BLaER1 treated with 17β-estradiol and CSF1 and Interleukin-3, amounts not matched to agents 10 nM and 100 nM (cell line): ENCODE results near the gene KANK2.

Experiments used
- H3K27ac ChIP-seq, 11 experiments: shearing (Covaris generic); formaldehyde crosslinking; 2 replicates each; pipeline ENCODE4 v1.8.1; 2022
- H3K27me3 ChIP-seq, 11 experiments: shearing (Covaris generic); formaldehyde crosslinking; 2 replicates each; pipeline ENCODE4 v1.8.1; 2022
- H3K36me3 ChIP-seq, 11 experiments: shearing (Covaris generic); formaldehyde crosslinking; 2 replicates each; pipeline ENCODE4 v1.8.1; 2022
- H3K4me1 ChIP-seq, 10 experiments: shearing (Covaris generic); formaldehyde crosslinking; 2 replicates each; pipeline ENCODE4 v1.8.1; 2022
- H3K4me2 ChIP-seq, 11 experiments: shearing (Covaris generic); formaldehyde crosslinking; 2 replicates each; pipeline ENCODE4 v1.8.1; 2022
- H3K4me3 ChIP-seq, 10 experiments: shearing (Covaris generic); formaldehyde crosslinking; 2 replicates each; pipeline ENCODE4 v1.8.1; 2022
- H3K9ac ChIP-seq, 11 experiments: shearing (Covaris generic); formaldehyde crosslinking; 2 replicates each; pipeline ENCODE4 v1.8.1; 2022
- H3K9me3 ChIP-seq, 11 experiments: shearing (Covaris generic); formaldehyde crosslinking; replicated peaks in 1 of 11; 2 replicates each; pipeline ENCODE4 v1.8.1; 2022
- H4K20me1 ChIP-seq, 11 experiments: shearing (Covaris generic); formaldehyde crosslinking; 2 replicates each; pipeline ENCODE4 v1.8.1; 2022
- Cebpa-rat ChIP-seq, 11 experiments: shearing (Covaris generic); IDR thresholded peaks; 2 replicates each; pipeline ENCODE4 v1.8.1; 2022

The KANK2 gene

DNA sequence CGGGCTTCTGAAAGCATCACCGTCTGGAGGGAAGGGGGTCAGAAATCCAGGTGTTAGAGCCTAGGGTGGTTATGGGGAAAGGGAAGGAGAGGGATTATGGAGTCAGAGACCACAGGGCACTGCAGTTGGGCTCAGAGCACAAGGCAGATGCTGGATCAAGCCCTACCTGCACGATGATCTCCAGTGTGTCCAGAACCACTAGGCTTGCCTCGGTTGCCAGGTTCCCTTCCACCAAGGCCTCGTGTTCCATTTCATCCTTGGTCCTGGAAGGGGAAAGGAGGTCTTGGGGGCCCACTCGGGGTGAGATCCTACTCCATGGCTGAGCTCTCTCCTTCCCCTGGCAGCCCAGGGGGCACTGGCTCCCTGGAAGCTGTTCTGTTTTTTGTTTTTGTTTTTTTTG is 17.0 kb upstream of the KANK2 start:
- no peak overlapping the region for H3K9ac ChIP-seq
- H3K27me3 ChIP-seq, result no peaks in the 10 kb centered on the region
- peaks cover 0 to 13% (median 0%) of the 10 kb centered on the region in 11 experiments; a peak in 3 of 22 replicates for H4K20me1 ChIP-seq
- H3K4me1 ChIP-seq, result no peaks in the 10 kb centered on the region
- TF ChIP-seq Cebpa-rat (IDR thresholded peaks at IDR 0.05), result no peak
- H3K36me3 ChIP-seq, result no peaks in the 10 kb centered on the region
- H3K27ac ChIP-seq, result no peak overlapping the region
- 0 out of 22 replicates have a peak, but pooled peaks cover 0 to 3% (median 0%) of the 10 kb centered on the region in 11 experiments for H3K9me3 ChIP-seq
- no peak overlapping the region for H3K4me3 ChIP-seq
- H3K4me2 ChIP-seq, result no peak overlapping the region

DNA sequence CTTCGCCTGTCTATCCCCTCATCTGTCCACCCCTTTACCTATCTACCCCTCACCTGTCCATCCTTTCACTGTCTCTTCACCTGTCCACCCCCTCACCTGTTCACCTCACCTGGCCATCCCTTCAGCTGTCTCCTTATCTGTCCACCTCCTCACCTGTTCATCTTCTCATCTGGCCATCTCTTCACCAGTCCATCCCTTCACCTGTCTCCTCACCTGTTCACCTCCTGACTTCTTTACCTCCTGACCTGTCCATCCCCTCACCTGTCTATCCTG is 13.2 kb upstream of the KANK2 start:
- no peaks in the 10 kb centered on the region for H3K9me3 ChIP-seq
- H4K20me1 ChIP-seq, result peaks cover 0 to 29% (median 4%) of the 10 kb centered on the region in 11 experiments; a peak in 6 of 22 replicates
- H3K4me1 ChIP-seq, result peaks cover 0 to 13% (median 7%) of the 10 kb centered on the region in 10 experiments; a peak in 14 of 20 replicates
- H3K36me3 ChIP-seq, result no peaks in the 10 kb centered on the region
- H3K4me2 ChIP-seq, result no peak overlapping the region
- TF ChIP-seq Cebpa-rat (IDR thresholded peaks at IDR 0.05), result no peak
- H3K27ac ChIP-seq, result no peak overlapping the region
- no peak overlapping the region for H3K4me3 ChIP-seq
- no peak overlapping the region for H3K9ac ChIP-seq
- H3K27me3 ChIP-seq, result peaks cover 0 to 14% (median 0%) of the 10 kb centered on the region in 11 experiments; a peak in 5 of 22 replicates

DNA sequence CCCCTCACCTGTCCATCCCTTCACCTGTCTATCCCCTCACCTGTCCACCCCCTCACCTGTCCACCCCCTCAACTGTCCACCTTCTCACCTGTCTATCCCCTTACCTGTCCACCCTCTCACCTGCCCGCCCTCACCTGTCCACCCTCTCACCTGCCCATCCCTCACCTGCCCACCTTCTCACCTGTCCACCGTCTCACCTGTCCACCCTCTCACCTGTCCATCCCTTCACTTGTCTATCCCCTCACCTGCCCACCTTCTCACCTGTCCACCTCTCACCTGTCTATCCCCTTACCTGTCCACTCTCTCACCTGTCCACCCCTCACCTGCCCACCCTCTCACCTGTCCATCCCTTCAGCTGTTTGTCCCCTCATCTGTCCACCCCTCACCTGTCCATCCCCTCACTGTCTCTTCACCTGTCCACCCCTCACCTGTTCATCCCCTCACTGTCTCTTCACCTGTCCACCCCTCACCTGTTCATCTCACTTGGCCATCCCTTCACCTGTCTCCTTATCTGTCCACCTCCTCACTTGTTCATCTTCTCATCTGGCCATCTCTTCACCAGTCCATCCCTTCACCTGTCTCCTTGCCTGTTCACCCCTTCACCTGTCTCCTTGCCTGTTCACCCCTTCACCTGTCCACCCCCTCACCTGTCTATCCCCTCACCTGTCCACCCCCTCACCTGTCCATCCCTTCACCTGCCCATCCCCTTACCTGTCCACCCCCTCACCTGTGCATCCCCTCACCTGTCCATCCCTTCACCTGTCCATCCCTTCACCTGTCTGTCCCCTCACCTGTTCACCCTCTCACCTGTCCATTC is 12.7 kb upstream of the KANK2 start:
- no peaks in the 10 kb centered on the region for H3K36me3 ChIP-seq
- no peak for TF ChIP-seq Cebpa-rat (IDR thresholded peaks at IDR 0.05)
- no peak overlapping the region for H3K9ac ChIP-seq
- H4K20me1 ChIP-seq, result peaks cover 0 to 29% (median 4%) of the 10 kb centered on the region in 11 experiments; a peak in 6 of 22 replicates
- H3K27ac ChIP-seq, result no peak overlapping the region
- H3K9me3 ChIP-seq, result no peaks in the 10 kb centered on the region
- peaks cover 0 to 19% (median 12%) of the 10 kb centered on the region in 10 experiments; a peak in 18 of 20 replicates for H3K4me1 ChIP-seq
- H3K4me2 ChIP-seq, result no peak overlapping the region
- H3K4me3 ChIP-seq, result no peak overlapping the region
- H3K27me3 ChIP-seq, result peaks cover 0 to 14% (median 0%) of the 10 kb centered on the region in 11 experiments; a peak in 5 of 22 replicates

DNA sequence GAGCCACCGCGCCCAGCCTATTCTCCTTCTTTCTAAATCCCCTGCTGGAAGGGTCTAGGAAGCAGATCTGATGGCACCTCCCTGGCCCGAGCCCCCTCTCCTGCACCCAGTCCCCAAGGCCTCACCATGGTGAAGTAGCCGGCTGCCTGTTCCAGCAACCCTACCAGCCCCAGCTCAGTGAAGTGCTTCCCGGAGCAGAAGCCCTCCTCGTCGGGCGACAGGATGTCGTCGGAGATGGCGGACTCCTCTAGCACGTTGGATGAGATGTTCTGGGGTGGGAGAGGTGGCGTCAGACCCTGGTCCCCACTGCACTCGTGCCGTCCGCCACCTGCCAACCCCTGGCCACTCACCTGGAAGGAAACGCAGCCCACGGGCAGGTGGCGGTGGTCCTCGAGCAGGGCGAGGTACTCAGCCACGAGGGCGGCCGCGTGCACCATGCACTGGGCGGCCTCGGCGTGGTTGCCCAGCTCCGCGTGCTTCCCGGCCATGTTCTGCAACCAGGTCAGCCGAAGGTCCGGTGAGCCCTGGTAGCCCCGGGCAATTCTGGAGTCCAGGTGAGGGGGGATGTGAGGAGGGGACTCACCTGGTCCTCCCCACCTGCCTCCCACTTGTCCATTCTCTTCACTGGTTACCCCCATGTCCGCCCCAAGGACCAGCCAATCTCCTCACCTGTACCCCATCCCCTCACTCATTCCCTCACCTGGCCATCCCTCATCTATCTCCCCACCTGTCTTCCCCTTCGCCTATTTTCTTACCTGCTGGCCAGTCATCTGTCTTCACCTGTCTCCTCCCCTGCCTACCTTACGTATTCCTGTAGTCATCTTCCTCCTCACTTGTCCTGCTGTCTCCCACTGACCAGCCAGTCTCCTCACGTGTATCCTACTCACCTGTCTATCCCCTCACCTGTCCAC is 11.5 kb upstream of the KANK2 start:
- no peaks in the 10 kb centered on the region for H3K9me3 ChIP-seq
- H3K27me3 ChIP-seq, result peaks cover 0 to 14% (median 0%) of the 10 kb centered on the region in 11 experiments; a peak in 5 of 22 replicates
- H3K4me1 ChIP-seq, result peaks cover 11 to 31% (median 25%) of the 10 kb centered on the region in 10 experiments
- TF ChIP-seq Cebpa-rat (IDR thresholded peaks at IDR 0.05), result no peak
- H3K36me3 ChIP-seq, result no peaks in the 10 kb centered on the region
- peaks cover 0 to 37% (median 4%) of the 10 kb centered on the region in 11 experiments; a peak in 6 of 22 replicates for H4K20me1 ChIP-seq
- H3K27ac ChIP-seq, result no peak overlapping the region
- H3K9ac ChIP-seq, result no peak overlapping the region
- H3K4me3 ChIP-seq, result no peak overlapping the region
- H3K4me2 ChIP-seq, result no peak overlapping the region

DNA sequence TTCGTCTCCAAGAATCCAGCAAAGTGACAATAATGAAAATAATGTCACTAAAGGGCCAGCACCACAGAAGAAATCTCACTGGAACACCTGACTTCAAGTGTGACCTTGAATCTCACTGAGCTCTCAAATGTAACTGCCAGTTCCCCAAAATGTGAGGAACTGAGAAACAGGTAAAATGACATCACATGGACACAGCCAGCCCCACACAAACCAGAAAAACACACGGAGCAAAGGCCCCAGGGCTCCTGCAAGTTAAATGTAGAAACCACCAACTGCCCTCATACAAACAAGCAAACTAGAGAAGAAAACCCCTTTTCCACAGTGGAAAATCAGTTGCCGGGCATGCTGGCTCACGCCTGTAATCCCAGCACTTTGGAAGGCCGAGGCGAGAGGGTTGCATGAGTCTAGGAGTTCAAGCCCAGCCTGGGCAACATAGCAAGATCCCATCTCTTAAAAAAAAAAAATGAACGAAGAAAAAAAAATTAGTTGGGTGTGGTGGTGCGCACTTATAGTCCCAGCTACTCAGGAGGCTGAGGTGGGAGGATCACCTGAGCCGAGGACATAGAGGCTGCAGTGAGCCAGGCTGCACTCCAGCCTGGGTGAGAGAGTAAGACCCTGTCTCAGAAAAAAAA is 8.7 kb upstream of the KANK2 start:
- Histone ChIP-seq H3K4me2 (peak overlapping the region in 8 of 11 experiments; percentile 73 to 91 (median 80); a peak in 13 of 22 replicates), H3K4me1 (peaks cover 27 to 50% (median 39%) of the 10 kb centered on the region in 10 experiments), H3K36me3 (no peaks in the 10 kb centered on the region), H3K9ac (no peak overlapping the region), H3K27ac (peak overlapping the region in 4 of 11 experiments; percentile 30 to 52 (median 46); a peak in 3 of 22 replicates), H3K27me3 (peaks cover 0 to 14% (median 0%) of the 10 kb centered on the region in 11 experiments; a peak in 5 of 22 replicates), H3K9me3 (no peaks in the 10 kb centered on the region), H3K4me3 (no peak overlapping the region), H4K20me1 (peaks cover 0 to 29% (median 0%) of the 10 kb centered on the region in 11 experiments; a peak in 6 of 22 replicates)
- TF ChIP-seq Cebpa-rat (IDR thresholded peaks at IDR 0.05), result no peak

DNA sequence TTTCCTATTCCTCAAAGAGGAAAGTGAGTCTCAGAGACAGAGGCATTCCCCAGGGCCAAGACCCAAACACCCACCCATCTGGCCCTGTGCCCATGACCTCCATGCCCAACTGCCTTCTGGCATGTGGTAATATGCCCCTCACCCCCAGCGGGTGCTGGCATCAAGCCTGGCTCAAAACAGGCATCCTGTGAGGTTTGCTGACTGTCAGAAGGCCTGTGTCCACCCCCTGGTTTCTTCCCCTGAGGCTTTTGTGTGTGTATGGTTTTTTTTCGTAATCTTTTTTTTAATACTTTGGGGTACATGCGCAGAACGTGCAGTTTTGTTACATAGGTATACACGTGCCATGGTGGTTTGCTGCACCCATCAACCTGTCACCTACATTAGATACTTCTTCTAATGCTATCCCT is 7.6 kb upstream of the KANK2 start:
- peak in 6 of 11 experiments; percentile 23 to 77 (median 44); a peak in 7 of 22 replicates for TF ChIP-seq Cebpa-rat (IDR thresholded peaks at IDR 0.05)
- Histone ChIP-seq H3K36me3 (no peaks in the 10 kb centered on the region), H4K20me1 (peaks cover 0 to 29% (median 0%) of the 10 kb centered on the region in 11 experiments; a peak in 6 of 22 replicates)

DNA sequence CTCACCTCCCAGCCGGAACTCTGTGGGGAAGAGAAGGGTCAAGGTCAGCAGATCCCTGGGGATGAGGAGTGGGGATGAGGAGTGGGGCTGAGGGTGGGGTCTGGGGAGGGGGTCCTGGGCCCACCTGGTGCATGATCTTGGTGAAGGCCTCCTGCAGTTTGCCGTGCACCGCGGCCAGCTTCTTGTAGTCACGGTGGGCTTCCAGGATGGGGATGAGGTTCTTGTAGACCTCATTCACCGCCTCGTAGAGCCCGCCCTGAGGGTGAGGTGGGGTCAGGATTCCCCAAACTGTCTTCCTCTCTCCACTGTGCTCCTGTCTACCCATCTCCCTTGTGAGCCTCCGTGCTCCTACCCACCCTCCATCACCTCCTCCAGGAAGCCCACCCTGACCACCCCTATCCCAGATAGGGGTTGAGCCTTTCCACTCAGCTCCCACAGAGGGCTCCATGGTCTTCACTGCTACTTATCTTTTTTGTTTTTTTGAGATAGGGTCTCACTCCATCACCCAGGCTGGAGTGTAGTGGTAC is 6.8 kb upstream of the KANK2 start:
- peak overlapping the region in 8 of 11 experiments; percentile 22 to 74 (median 65); a peak in 15 of 22 replicates for H3K27ac ChIP-seq
- H3K27me3 ChIP-seq, result peaks cover 0 to 14% (median 0%) of the 10 kb centered on the region in 11 experiments; a peak in 5 of 22 replicates
- no peak for TF ChIP-seq Cebpa-rat (IDR thresholded peaks at IDR 0.05)
- H3K4me3 ChIP-seq, result no peak overlapping the region; a peak in 1 of 20 replicates
- peak overlapping the region; percentile 10 to 91 (median 77) for H3K4me2 ChIP-seq
- no peaks in the 10 kb centered on the region for H3K36me3 ChIP-seq
- H3K9me3 ChIP-seq, result no peaks in the 10 kb centered on the region
- peak overlapping the region in 8 of 11 experiments; percentile 16 to 63 (median 42); a peak in 13 of 22 replicates for H3K9ac ChIP-seq
- H4K20me1 ChIP-seq, result peaks cover 0 to 27% (median 0%) of the 10 kb centered on the region in 11 experiments; a peak in 5 of 22 replicates
- peaks cover 30 to 61% (median 40%) of the 10 kb centered on the region in 10 experiments for H3K4me1 ChIP-seq

More for the DNA sequence above, 7.6 kb upstream of the KANK2 start:
- H3K4me3 ChIP-seq, result 0 out of 20 replicates have a peak overlapping the region, but pooled peaks of 1 of the 10 experiments have one; percentile 9
- H3K4me2 ChIP-seq, result peak overlapping the region; percentile 10 to 91 (median 77)
- H3K9ac ChIP-seq, result peak overlapping the region in 7 of 11 experiments; percentile 16 to 63 (median 42); a peak in 7 of 22 replicates
- H3K9me3 ChIP-seq, result no peaks in the 10 kb centered on the region
- H3K4me1 ChIP-seq, result peaks cover 27 to 55% (median 39%) of the 10 kb centered on the region in 10 experiments
- peaks cover 0 to 14% (median 0%) of the 10 kb centered on the region in 11 experiments; a peak in 5 of 22 replicates for H3K27me3 ChIP-seq
- H3K27ac ChIP-seq, result peak overlapping the region in 8 of 11 experiments; percentile 22 to 74 (median 65); a peak in 12 of 22 replicates
